Breast epithelium (tissue), 4 donors: ENCODE results near the gene RASGRP1. TPM values are rescaled to one million over a fixed set of nuclear protein-coding genes. Genes with fewer than 3 reads are reported as not detected.

Experiments used
- DNase-seq, 2 donors: peaks; one replicate each; pipeline ENCODE4 v3.0.0-alpha.2; 2019; ENCODE audit warnings: low spot score in 2 of 2
- H3K27ac ChIP-seq, 2 donors: fragments of 200-600 bp; sonication (generic) in 1 of 2; one replicate each; pipeline ENCODE4 v1.5.1; 2016 to 2019; ENCODE audit warnings: mild to moderate bottlenecking in 1 of 2
- H3K27me3 ChIP-seq, 2 donors: fragments of 200-600 bp; sonication (generic) in 1 of 2; one replicate each; pipeline versions ENCODE4 v1.5.1 to v1.6.0; 2017 to 2019; ENCODE audit warnings: control low read depth in 1 of 2, mild to moderate bottlenecking in 1 of 2
- H3K36me3 ChIP-seq: fragments of 200-600 bp; one replicate; pipeline ENCODE4 v1.5.1; 2019
- H3K4me1 ChIP-seq, 2 donors: fragments of 200-600 bp; sonication (generic); one replicate each; pipeline ENCODE4 v1.5.1; 2016 to 2019; ENCODE audit warnings: control low read depth in 1 of 2
- H3K4me3 ChIP-seq, 3 donors: fragments of 200-600 bp; sonication (generic); 1 replicate in 2 of 3; 2 replicates in 1 of 3; pipeline ENCODE4 v1.5.1; 2016 to 2019; ENCODE audit warnings: mild to moderate bottlenecking in 3 of 3, moderate library complexity in 2 of 3
- H3K9me3 ChIP-seq, 2 donors: fragments of 200-600 bp; sonication (generic) in 1 of 2; one replicate each; pipeline ENCODE4 v1.5.1; 2016 to 2019; ENCODE audit warnings: control low read depth in 1 of 2
- POLR2A ChIP-seq: fragments of 450-650 bp; IDR thresholded peaks from one replicate; pipeline ENCODE4 v1.6.1; 2016; ENCODE audit warnings: antibody characterized with exemption, mild to moderate bottlenecking, moderate library complexity
- POLR2AphosphoS5 ChIP-seq, 3 donors: sonication (generic); formaldehyde crosslinking; IDR thresholded peaks; one replicate each; pipeline ENCODE4 v1.6.1; 2017; ENCODE audit warnings: antibody characterized with exemption in 3 of 3
- intact Hi-C: fragments of 100-400 bp; cut with DNase I; formaldehyde crosslinking; loops from one replicate; pipeline ENCODE4 v1.15.1; 2023; ENCODE audit warnings: low total_unique reads
- total RNA-seq, 3 donors: library from RNA; depleted of rRNA; stranded (reverse); fragments of >200 nt; gene quantifications; one replicate each; pipeline ENCODE4 v1.1.0, GENCODE V29; 2016
- TF ChIP-seq, protein P1 (sequence below), 3 donors: fragments of 450-650 bp; IDR thresholded peaks; one replicate each; pipeline ENCODE4 v1.5.1; 2016 to 2017; ENCODE audit warnings: antibody characterized with exemption in 3 of 3, mild to moderate bottlenecking in 3 of 3, moderate library complexity in 3 of 3

The RASGRP1 gene
- total RNA-seq, 3 donors from 2014 or later, result 0.96 to 4.8 (median 1.3) TPM

- Histone ChIP-seq H3K27me3 (no peaks in the 10 kb centered on the region), H3K27ac (peak overlapping the region in 1 of 2 donors; percentile 96), H3K4me1 (peaks cover 0 to 6% of the 10 kb centered on the region in 2 donors), H3K4me3 (peak overlapping the region; percentile 87 to 92 (median 90)), H3K9me3 (no peaks in the 10 kb centered on the region), H3K36me3 (no peaks in the 10 kb centered on the region)
- TF ChIP-seq, protein P1, sequence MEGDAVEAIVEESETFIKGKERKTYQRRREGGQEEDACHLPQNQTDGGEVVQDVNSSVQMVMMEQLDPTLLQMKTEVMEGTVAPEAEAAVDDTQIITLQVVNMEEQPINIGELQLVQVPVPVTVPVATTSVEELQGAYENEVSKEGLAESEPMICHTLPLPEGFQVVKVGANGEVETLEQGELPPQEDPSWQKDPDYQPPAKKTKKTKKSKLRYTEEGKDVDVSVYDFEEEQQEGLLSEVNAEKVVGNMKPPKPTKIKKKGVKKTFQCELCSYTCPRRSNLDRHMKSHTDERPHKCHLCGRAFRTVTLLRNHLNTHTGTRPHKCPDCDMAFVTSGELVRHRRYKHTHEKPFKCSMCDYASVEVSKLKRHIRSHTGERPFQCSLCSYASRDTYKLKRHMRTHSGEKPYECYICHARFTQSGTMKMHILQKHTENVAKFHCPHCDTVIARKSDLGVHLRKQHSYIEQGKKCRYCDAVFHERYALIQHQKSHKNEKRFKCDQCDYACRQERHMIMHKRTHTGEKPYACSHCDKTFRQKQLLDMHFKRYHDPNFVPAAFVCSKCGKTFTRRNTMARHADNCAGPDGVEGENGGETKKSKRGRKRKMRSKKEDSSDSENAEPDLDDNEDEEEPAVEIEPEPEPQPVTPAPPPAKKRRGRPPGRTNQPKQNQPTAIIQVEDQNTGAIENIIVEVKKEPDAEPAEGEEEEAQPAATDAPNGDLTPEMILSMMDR (IDR thresholded peaks at IDR 0.05), result no peak
- TF ChIP-seq POLR2AphosphoS5 (IDR thresholded peaks at IDR 0.05) (no peak), POLR2A (no peak)
- no peak for DNase-seq
- intact Hi-C loops, result no loop called here
Observed at GRCh38 chr15:38455092-38455491, 109.5 kb downstream of the RASGRP1 start.

- no peak for DNase-seq
- H3K9me3 ChIP-seq, result no peaks in the 10 kb centered on the region
- H3K4me3 ChIP-seq, result peak overlapping the region; percentile 87 to 92 (median 90)
- no peaks in the 10 kb centered on the region for H3K27me3 ChIP-seq
- TF ChIP-seq POLR2A (no peak), POLR2AphosphoS5 (IDR thresholded peaks at IDR 0.05) (no peak)
- TF ChIP-seq, protein P1 (IDR thresholded peaks at IDR 0.05), result no peak
- H3K36me3 ChIP-seq, result no peaks in the 10 kb centered on the region
- peak overlapping the region; percentile 94 to 96 for H3K27ac ChIP-seq
- H3K4me1 ChIP-seq, result peaks cover 0 to 6% of the 10 kb centered on the region in 2 donors
- intact Hi-C loops, result no loop called here
Observed at GRCh38 chr15:38454696-38455090, 109.9 kb downstream of the RASGRP1 start.

- peaks cover 0 to 6% of the 10 kb centered on the region in 2 donors for H3K4me1 ChIP-seq
- H3K4me3 ChIP-seq, result peak within 1 kb of the TSS; percentile 87 to 92 (median 90)
- TF ChIP-seq, protein P1 (IDR thresholded peaks at IDR 0.05), result peak in 1 of 3 donors; percentile 9
- peak; percentile 53 to 86 (median 83) for TF ChIP-seq POLR2AphosphoS5 (IDR thresholded peaks at IDR 0.05)
- no peak for TF ChIP-seq POLR2A
- H3K27ac ChIP-seq, result peak within 1 kb of the TSS; percentile 94 to 96
- H3K9me3 ChIP-seq, result no peaks in the 10 kb centered on the region
- DNase-seq, result peak; percentile 81 to 90
- no peaks in the 10 kb centered on the region for H3K27me3 ChIP-seq
- intact Hi-C loops, result no loop called here
- H3K36me3 ChIP-seq, result no peaks in the 10 kb centered on the region
Observed at GRCh38 chr15:38453971-38454695, 110.5 kb downstream of the RASGRP1 start, which contains the start of gene FAM98B. FAM98B (plus strand) TSS chr15:38454127; CDS start chr15:38454162, 35 bp downstream.

DNA sequence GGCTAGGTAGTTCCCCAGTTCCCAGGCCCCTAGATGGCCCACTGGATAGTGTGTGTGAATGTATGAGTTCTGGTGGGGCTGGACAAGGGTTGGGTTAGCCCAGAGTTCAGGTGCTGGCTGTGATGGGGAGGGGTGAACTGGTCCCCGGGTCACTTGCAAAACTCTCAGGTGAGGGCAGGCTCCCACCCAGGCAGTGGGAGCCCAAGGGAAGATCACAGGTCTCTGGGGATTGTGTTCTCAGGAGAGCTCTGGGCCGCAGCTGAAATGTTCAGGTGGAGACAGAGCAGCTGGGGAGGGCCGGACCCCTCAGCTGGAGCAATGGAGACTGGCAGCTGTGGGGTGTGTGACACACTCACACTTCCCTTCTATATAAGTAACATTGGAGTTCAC lies 123.5 kb downstream of the RASGRP1 start:
- Histone ChIP-seq H3K27ac (no peak overlapping the region), H3K27me3 (no peaks in the 10 kb centered on the region), H3K4me1 (no peaks in the 10 kb centered on the region), H3K4me3 (no peak overlapping the region), H3K9me3 (no peaks in the 10 kb centered on the region), H3K36me3 (no peaks in the 10 kb centered on the region)
- no peak for TF ChIP-seq POLR2A
- intact Hi-C loops, result no loop called here
- DNase-seq, result no peak

- DNase-seq, result no peak
- intact Hi-C loops, result no loop called here
- Histone ChIP-seq H3K27ac (no peak overlapping the region), H3K36me3 (no peaks in the 10 kb centered on the region), H3K4me3 (no peak overlapping the region), H3K9me3 (no peaks in the 10 kb centered on the region), H3K4me1 (no peaks in the 10 kb centered on the region), H3K27me3 (no peaks in the 10 kb centered on the region)
- TF ChIP-seq POLR2AphosphoS5 (IDR thresholded peaks at IDR 0.05), result no peak
- TF ChIP-seq, protein P1 (IDR thresholded peaks at IDR 0.05), result peak; percentile 54 to 86 (median 82)
Observed at GRCh38 chr15:38440353-38441129, 124.1 kb downstream of the RASGRP1 start.

Other genes with a start within 250 kb of the RASGRP1 start
- 10 to 100 TPM; 12.0 to 14.6 (median 13.4) TPM for gene FAM98B, start 110.7 kb downstream of the RASGRP1 start, total RNA-seq